ENCODE measurements around the gene TSACC. TPM values are rescaled to one million over a fixed set of nuclear protein-coding genes. Genes with fewer than 3 reads are reported as not detected.

Gene TSACC
- total and polyA plus RNA-seq, 2 of the 8 experiments (the other 6 are each of a cell fraction or from before 2014, with no cell fraction given): 1.0 to 5.0 TPM

DNA sequence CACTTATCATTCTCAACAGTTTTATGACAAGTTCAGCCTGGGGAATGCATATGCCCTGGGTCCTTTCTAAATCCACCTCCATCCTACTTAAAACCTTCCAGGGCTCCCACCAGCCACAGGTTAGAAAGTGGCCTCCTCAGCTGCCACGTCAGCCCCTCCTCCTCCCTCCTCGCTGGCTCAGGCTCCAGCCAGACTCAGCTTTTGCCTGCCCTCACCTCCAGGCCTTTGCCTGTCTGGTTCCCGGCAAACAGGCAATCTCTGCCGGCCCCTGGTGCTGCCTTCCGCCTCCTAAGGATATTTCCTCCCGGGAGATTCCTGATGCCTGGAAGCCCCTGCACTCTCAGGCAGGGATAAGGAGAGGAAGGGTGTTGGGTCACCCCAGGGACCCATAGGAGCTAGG is 40.2 kb downstream of the TSACC start:
- H3K14ac ChIP-seq (ENCODE audit: insufficient read length): no peak overlapping the region
- no peaks in the 10 kb centered on the region for H3K36me3 ChIP-seq (ENCODE audit: control insufficient read depth in 2 of 4, insufficient read depth in 4 of 4, low read length in 3 of 4)
- H2BK5ac ChIP-seq (ENCODE audit: low read depth, low read length): no peak overlapping the region
- no peaks in the 10 kb centered on the region for H3K23me2 ChIP-seq (ENCODE audit: low read depth, low read length)
- H4K5ac ChIP-seq (ENCODE audit: insufficient read length, low read depth, low read length): no peak overlapping the region
- no peak overlapping the region for H3K23ac ChIP-seq (ENCODE audit: insufficient read length)
- H3K27ac ChIP-seq (ENCODE audit: low read depth, low read length): no peak overlapping the region
- CTCF ChIA-PET (ENCODE audit: partially characterized antibody): interaction anchor here (0.6 to 19.9 kb wide), 13 partner anchors 9 to 282 kb away, joined by 3 to 574 read pairs (median 4); no protein-coding TSS in a partner anchor
- no peak overlapping the region for H3K56ac ChIP-seq (replicated peaks; ENCODE audit: insufficient read length, low read depth, low read length)
- no peaks in the 10 kb centered on the region for H4K20me1 ChIP-seq (replicated peaks in 1 of 2; ENCODE audit: control insufficient read depth in 1 of 2, insufficient read depth in 2 of 2, low read length in 2 of 2)
- POLR2A ChIA-PET (ENCODE audit: partially characterized antibody): interaction anchor here (0.8 to 1.8 kb wide), 5 partner anchors 10 to 213 kb away, joined by 3 to 5 read pairs (median 3); partner anchors contain the start of genes NAXE and RHBG
- no peak overlapping the region for H2BK15ac ChIP-seq (ENCODE audit: low read length)
- no peak overlapping the region for H2AK5ac ChIP-seq (ENCODE audit: low read depth, low read length)
- WGBS, 2 experiments (ENCODE audit: extremely low coverage in 1 of 2, insufficient coverage in 1 of 2, insufficient read length in 1 of 2, insufficient replicate concordance in 2 of 2, low coverage in 1 of 2, low lambda C conversion rate in 2 of 2, missing lambda C conversion rate in 1 of 2): 87% methylated on average over 5 of the region's 6 CpGs; no CpG with 5 or more reads in 1 of the 2 experiments
- H2BK12ac ChIP-seq (ENCODE audit: low read depth, low read length): no peak overlapping the region
- H4K8ac ChIP-seq (ENCODE audit: extremely low read depth, insufficient read depth, low read length): no peak overlapping the region
- H2AFZ ChIP-seq (ENCODE audit: low read length): no peak overlapping the region
- no peak overlapping the region for H3K4ac ChIP-seq (replicated peaks; ENCODE audit: insufficient read length, low read depth, low read length)
- peaks cover 0 to 4% (median 2%) of the 10 kb centered on the region in 4 experiments; a peak in 4 of 7 replicates for H3K4me1 ChIP-seq (replicated peaks in 1 of 4; ENCODE audit: control insufficient read depth in 3 of 4, insufficient read depth in 4 of 4, low read length in 3 of 4)
- H3K4me3 ChIP-seq (ENCODE audit: extremely low read depth in 1 of 4, insufficient read depth in 2 of 4, low read depth in 3 of 4, low read length in 4 of 4): no peak overlapping the region
- FAIRE-seq (no peak), DNase-seq (ENCODE audit: low read depth in 1 of 2, low spot score in 2 of 2) (no peak)
- H3K79me1 ChIP-seq (ENCODE audit: low read depth, low read length): no peaks in the 10 kb centered on the region
- H3K18ac ChIP-seq (ENCODE audit: extremely low read depth, low read length): no peak overlapping the region
- no peak overlapping the region for H2BK20ac ChIP-seq (ENCODE audit: low read length)
- no peaks in the 10 kb centered on the region for H3K27me3 ChIP-seq (replicated peaks in 1 of 4; ENCODE audit: control insufficient read depth in 3 of 4, extremely low read depth in 1 of 4, insufficient read depth in 3 of 4, low read length in 3 of 4)
- H3K9me3 ChIP-seq (ENCODE audit: insufficient read depth in 2 of 2, low read depth in 1 of 2, low read length in 1 of 2): no peaks in the 10 kb centered on the region
- H3K79me2 ChIP-seq (ENCODE audit: control insufficient read depth in 1 of 2, insufficient read depth in 2 of 2, low read length in 2 of 2): no peaks in the 10 kb centered on the region
- H2BK120ac ChIP-seq (replicated peaks; ENCODE audit: low read depth, low read length): no peak overlapping the region
- no peak overlapping the region for H4K91ac ChIP-seq (replicated peaks; ENCODE audit: insufficient read length, low read length)
- H3K9ac ChIP-seq (replicated peaks in 1 of 4; ENCODE audit: extremely low read depth in 1 of 4, low read depth in 3 of 4, low read length in 3 of 4): no peak overlapping the region
- no peak overlapping the region for H3K4me2 ChIP-seq (ENCODE audit: insufficient read depth in 1 of 2, low read depth in 2 of 2, low read length in 2 of 2)
- TF ChIP-seq SAP30 (IDR thresholded peaks at IDR 0.05; ENCODE audit: insufficient read depth, insufficient replicate concordance, low read length): no peak
- no peak for TF ChIP-seq HDAC2 (IDR thresholded peaks at IDR 0.05; ENCODE audit: borderline replicate concordance in 1 of 2, low read depth in 2 of 2, low read length in 2 of 2)
- no peak for TF ChIP-seq TBP (IDR thresholded peaks at IDR 0.05; ENCODE audit: low read depth, low read length)
- no peak for TF ChIP-seq SP2 (IDR thresholded peaks at IDR 0.05; ENCODE audit: low read length)
- TF ChIP-seq BACH1 (IDR thresholded peaks at IDR 0.05; ENCODE audit: low read length): no peak
- TF ChIP-seq MAFK (IDR thresholded peaks at IDR 0.05; ENCODE audit: low read depth, low read length): no peak
- no peak for TF ChIP-seq EP300 (IDR thresholded peaks at IDR 0.05; ENCODE audit: borderline replicate concordance in 1 of 2, low read depth in 2 of 2, low read length in 2 of 2)
- no peak for TF ChIP-seq TEAD4 (IDR thresholded peaks at IDR 0.05; ENCODE audit: low read depth, low read length)
- TF ChIP-seq SIRT6 (IDR thresholded peaks at IDR 0.05; ENCODE audit: low read length): no peak
- TF ChIP-seq TAF1 (IDR thresholded peaks at IDR 0.05; ENCODE audit: low read depth, low read length): no peak
- no peak for TF ChIP-seq ZNF274 (IDR thresholded peaks at IDR 0.05; ENCODE audit: borderline replicate concordance, extremely low read depth, low read length)
- TF ChIP-seq TCF12 (IDR thresholded peaks at IDR 0.05; ENCODE audit: low read depth, low read length): no peak
- TF ChIP-seq CBX8 (IDR thresholded peaks at IDR 0.05; ENCODE audit: borderline replicate concordance, low read depth, low read length): no peak
- TF ChIP-seq JUN (IDR thresholded peaks at IDR 0.05; ENCODE audit: low read depth, low read length): no peak
- TF ChIP-seq GTF2F1 (IDR thresholded peaks at IDR 0.05; ENCODE audit: borderline replicate concordance, low read depth, low read length): no peak

Measured in H1 (cell line).